Transverse colon (tissue), 4 donors: ENCODE data around the gene CD164. TPM values are rescaled to one million over a fixed set of nuclear protein-coding genes. Genes with fewer than 3 reads are reported as not detected.
A peak's percentile ranks its signal among the peaks of the same experiment; 100 is the strongest.
"Not testable (repeated sequence)": the region's sequence is repeated elsewhere in the genome, so short reads cannot be mapped to it uniquely, and the experiment has no call there.

Source experiments
- DNase-seq: peaks from one replicate; pipeline ENCODE4 v3.0.0-alpha.2; 2019
- H3K27ac ChIP-seq, 4 donors: fragments of 200-600 bp; sonication (generic); 2 replicates each; pipeline ENCODE4 v1.5.1; 2016 to 2018; ENCODE audit warnings: inconsistent platforms in 4 of 4
- H3K27me3 ChIP-seq: fragments of 200-600 bp; sonication (generic); 2 replicates; pipeline ENCODE4 v1.5.1; 2017; ENCODE audit warnings: inconsistent platforms
- H3K36me3 ChIP-seq, 4 donors: fragments of 200-600 bp; sonication (generic); 2 replicates each; pipeline ENCODE4 v1.5.1; 2017 to 2019; ENCODE audit warnings: inconsistent platforms in 4 of 4
- H3K4me1 ChIP-seq, 4 donors: fragments of 200-600 bp; sonication (generic); 2 replicates each; pipeline ENCODE4 v1.5.1; 2017 to 2020; ENCODE audit warnings: inconsistent platforms in 4 of 4
- H3K4me3 ChIP-seq, 4 donors: fragments of 200-600 bp; sonication (generic); 1 replicate in 1 of 4; 2 replicates in 3 of 4; pipeline versions ENCODE4 v1.5.1 to v1.6.1; 2017 to 2019; ENCODE audit warnings: inconsistent platforms in 4 of 4
- H3K9me3 ChIP-seq, 2 donors: fragments of 200-600 bp; sonication (generic); 2 replicates each; pipeline ENCODE4 v1.5.1; 2017 to 2019; ENCODE audit warnings: inconsistent platforms in 2 of 2
- EP300 ChIP-seq: sonication (generic); formaldehyde crosslinking; IDR thresholded peaks from one replicate; pipeline ENCODE4 v1.6.1; 2017; ENCODE audit warnings: antibody characterized with exemption, low read depth
- POLR2A ChIP-seq: fragments of 450-650 bp; IDR thresholded peaks from one replicate; pipeline ENCODE4 v1.6.1; 2016; ENCODE audit warnings: antibody characterized with exemption, mild to moderate bottlenecking, moderate library complexity
- POLR2AphosphoS5 ChIP-seq, 3 donors: sonication (generic); formaldehyde crosslinking; IDR thresholded peaks; one replicate each; pipeline ENCODE4 v1.6.1; 2016; ENCODE audit warnings: antibody characterized with exemption in 3 of 3
- WGBS, 2 donors: methylation state at CpG; one replicate each; pipeline ENCODE4 v1.1.5; 2018; ENCODE audit warnings: low coverage in 1 of 2; 5-methylcytosine and 5-hydroxymethylcytosine counted together
- in situ Hi-C, 4 donors: fragments of 200-750 bp; cut with MboI; loops; one replicate each; pipeline versions ENCODE4 v1.15.0 to v1.15.1; 2017; ENCODE audit warnings: low sequenced_read_pairs in 3 of 4, low pct_ligation_motif_present in 1 of 4, low pct_unique_long_range_greater_than_20kb in 1 of 4
- intact Hi-C: fragments of 100-400 bp; cut with DNase I; formaldehyde crosslinking; loops from one replicate; pipeline ENCODE4 v1.15.1; 2023; ENCODE audit warnings: low total_unique reads
- total RNA-seq, 4 donors: library from RNA; depleted of rRNA; stranded (reverse); fragments of >200 nt; gene quantifications; one replicate each; pipeline ENCODE4 v1.1.0, GENCODE V29; 2016
- TF ChIP-seq, protein P1 (sequence below), 5 experiments: fragments of 200-600 bp in 3 of 5; fragments of 450-650 bp in 2 of 5; sonication (generic) in 3 of 5; IDR thresholded peaks; 1 replicate in 2 of 5; 2 replicates in 3 of 5; pipeline ENCODE4 v1.5.1; 2016 to 2017; ENCODE audit warnings: antibody characterized with exemption in 5 of 5, inconsistent platforms in 3 of 5, mild to moderate bottlenecking in 2 of 5, moderate library complexity in 1 of 5

The CD164 gene
- total RNA-seq, 4 donors from 2014 or later: 109 to 448 (median 313) TPM

- peak; percentile 83 for DNase-seq
- H3K27ac ChIP-seq: peak overlapping the region; percentile 71 to 83 (median 78)
- in situ Hi-C loops: no loop called here
These were observed 45.9 kb downstream of the CD164 start for GRCh38 chr6:109336221-109336961.

GRCh38 chr6:109333870-109334269 is 48.4 kb downstream of the CD164 start:
- intact Hi-C loops: not testable (repeated sequence)
- WGBS, 2 donors: 93% methylated on average over 1 of the region's 1 CpG; no CpG with 5 or more reads in 1 of the 2 donors

More at GRCh38 chr6:109336221-109336961, 45.9 kb downstream of the CD164 start:
- peaks cover 0 to 49% (median 17%) of the 10 kb centered on the region in 4 donors for H3K4me1 ChIP-seq
- no peaks in the 10 kb centered on the region for H3K27me3 ChIP-seq
- TF ChIP-seq EP300 (no peak), POLR2AphosphoS5 (IDR thresholded peaks at IDR 0.05) (peak in 2 of 3 donors; percentile 29 to 54), POLR2A (peak; percentile 14)
- TF ChIP-seq, protein P1, sequence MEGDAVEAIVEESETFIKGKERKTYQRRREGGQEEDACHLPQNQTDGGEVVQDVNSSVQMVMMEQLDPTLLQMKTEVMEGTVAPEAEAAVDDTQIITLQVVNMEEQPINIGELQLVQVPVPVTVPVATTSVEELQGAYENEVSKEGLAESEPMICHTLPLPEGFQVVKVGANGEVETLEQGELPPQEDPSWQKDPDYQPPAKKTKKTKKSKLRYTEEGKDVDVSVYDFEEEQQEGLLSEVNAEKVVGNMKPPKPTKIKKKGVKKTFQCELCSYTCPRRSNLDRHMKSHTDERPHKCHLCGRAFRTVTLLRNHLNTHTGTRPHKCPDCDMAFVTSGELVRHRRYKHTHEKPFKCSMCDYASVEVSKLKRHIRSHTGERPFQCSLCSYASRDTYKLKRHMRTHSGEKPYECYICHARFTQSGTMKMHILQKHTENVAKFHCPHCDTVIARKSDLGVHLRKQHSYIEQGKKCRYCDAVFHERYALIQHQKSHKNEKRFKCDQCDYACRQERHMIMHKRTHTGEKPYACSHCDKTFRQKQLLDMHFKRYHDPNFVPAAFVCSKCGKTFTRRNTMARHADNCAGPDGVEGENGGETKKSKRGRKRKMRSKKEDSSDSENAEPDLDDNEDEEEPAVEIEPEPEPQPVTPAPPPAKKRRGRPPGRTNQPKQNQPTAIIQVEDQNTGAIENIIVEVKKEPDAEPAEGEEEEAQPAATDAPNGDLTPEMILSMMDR (IDR thresholded peaks at IDR 0.05): peak in 1 of 5 experiments; percentile 26
- no peaks in the 10 kb centered on the region for H3K9me3 ChIP-seq
- H3K36me3 ChIP-seq: no peaks in the 10 kb centered on the region
- 41% methylated on average over 3 of the region's 3 CpGs; no CpG with 5 or more reads in 1 of the 2 donors for WGBS, 2 donors
- intact Hi-C loops: no loop called here
- no peak overlapping the region for H3K4me3 ChIP-seq

DNA sequence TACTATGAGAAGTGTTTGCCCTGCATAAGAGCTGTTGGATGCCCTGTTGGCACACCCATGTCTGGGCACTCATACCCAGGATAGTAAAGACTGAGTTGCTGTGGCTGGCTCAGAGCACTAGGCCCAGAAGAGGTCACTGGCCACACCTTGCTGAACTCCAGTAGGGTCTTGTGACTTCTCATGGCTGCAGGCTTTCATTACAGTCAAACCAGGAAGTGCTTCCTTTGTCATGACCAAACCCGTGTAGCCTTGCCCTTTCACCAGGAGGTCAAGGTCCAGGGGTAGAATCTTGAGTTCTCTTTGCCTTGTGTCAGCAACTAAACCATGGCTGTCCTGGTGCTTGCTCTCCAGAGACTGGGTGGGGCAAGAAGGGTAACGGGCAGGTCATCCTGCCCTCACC is 49.5 kb downstream of the CD164 start:
- peak; percentile 73 for DNase-seq
- intact Hi-C loops: no loop called here
- WGBS, 2 donors: 47% methylated on average over 2 of the region's 2 CpGs; no CpG with 5 or more reads in 1 of the 2 donors

More at GRCh38 chr6:109333870-109334269, 48.4 kb downstream of the CD164 start:
- H3K9me3 ChIP-seq, in situ Hi-C loops, H3K27me3 ChIP-seq, H3K36me3 ChIP-seq, DNase-seq, H3K4me3 ChIP-seq: not testable (repeated sequence)
- Histone ChIP-seq H3K27ac (peak overlapping the region in 1 of 4 donors; percentile 31), H3K4me1 (peaks cover 0 to 40% (median 17%) of the 10 kb centered on the region in 4 donors)

GRCh38 chr6:109331081-109331480 is 51.2 kb downstream of the CD164 start:
- H3K36me3 ChIP-seq: no peaks in the 10 kb centered on the region
- H3K9me3 ChIP-seq: no peaks in the 10 kb centered on the region
- no peak overlapping the region for H3K27ac ChIP-seq
- H3K4me1 ChIP-seq: peaks cover 0 to 32% (median 6%) of the 10 kb centered on the region in 4 donors
- H3K4me3 ChIP-seq: no peak overlapping the region
- TF ChIP-seq, protein P1 (IDR thresholded peaks at IDR 0.05): no peak
- TF ChIP-seq EP300: no peak
- H3K27me3 ChIP-seq: no peaks in the 10 kb centered on the region
- in situ Hi-C loops (no loop called here), intact Hi-C loops (no loop called here)
- no peak for DNase-seq

More for the DNA sequence above, 49.5 kb downstream of the CD164 start:
- in situ Hi-C loops: no loop called here
- Histone ChIP-seq H3K27me3 (no peaks in the 10 kb centered on the region), H3K4me1 (peaks cover 0 to 40% (median 17%) of the 10 kb centered on the region in 4 donors), H3K4me3 (no peak overlapping the region), H3K36me3 (no peaks in the 10 kb centered on the region), H3K9me3 (no peaks in the 10 kb centered on the region), H3K27ac (peak overlapping the region in 3 of 4 donors; percentile 30 to 65 (median 50))
- TF ChIP-seq, protein P1 (IDR thresholded peaks at IDR 0.05): no peak
- TF ChIP-seq POLR2AphosphoS5 (IDR thresholded peaks at IDR 0.05) (peak in 2 of 3 donors; percentile 61 to 63), POLR2A (no peak), EP300 (peak; percentile 32)
